Endothelial cell (in vitro differentiated cells): ENCODE results near the gene NMD3. TPM values are rescaled to one million over a fixed set of nuclear protein-coding genes. Genes with fewer than 3 reads are reported as not detected.

Source experiments
- DNase-seq: peaks from one replicate; pipeline ENCODE4 v3.0.0; 2021; ENCODE audit warnings: low spot score
- H3K27ac Mint-ChIP-seq: one replicate; pipeline ENCODE4 v1.8.0; 2021; ENCODE audit warnings: mixed read lengths, inconsistent platforms; ENCODE audit not compliant: unreplicated experiment
- H3K27me3 Mint-ChIP-seq: one replicate; pipeline ENCODE4 v1.8.0; 2021; ENCODE audit warnings: mild to moderate bottlenecking, moderate library complexity, mixed read lengths, inconsistent platforms; ENCODE audit not compliant: unreplicated experiment
- H3K36me3 Mint-ChIP-seq: one replicate; pipeline ENCODE4 v1.8.0; 2021; ENCODE audit warnings: mild to moderate bottlenecking, low read depth, mixed read lengths, inconsistent platforms; ENCODE audit not compliant: unreplicated experiment
- H3K4me1 Mint-ChIP-seq: one replicate; pipeline ENCODE4 v1.8.0; 2021; ENCODE audit warnings: mild to moderate bottlenecking, mixed read lengths, inconsistent platforms; ENCODE audit not compliant: unreplicated experiment
- H3K4me3 Mint-ChIP-seq: one replicate; pipeline ENCODE4 v1.8.0; 2021; ENCODE audit warnings: mild to moderate bottlenecking, mixed read lengths, inconsistent platforms; ENCODE audit not compliant: unreplicated experiment
- H3K9me3 Mint-ChIP-seq: one replicate; pipeline ENCODE4 v1.8.0; 2021; ENCODE audit warnings: mixed read lengths, inconsistent platforms; ENCODE audit not compliant: unreplicated experiment
- total RNA-seq: library from RNA; stranded (reverse); fragmentation: NEBNext Ultra II Directional; extraction: Animal tissue kit (Norgen Biotek cat#: 25700); gene quantifications from one replicate; pipeline ENCODE4 v1.2.1, GENCODE V29; 2021; ENCODE audit not compliant: unreplicated experiment
- TF ChIP-seq, protein P1 (sequence below): fragments of 200-600 bp; sonication (generic); IDR thresholded peaks from one replicate; pipeline ENCODE4 v1.5.0; 2021; ENCODE audit warnings: antibody characterized with exemption; ENCODE audit not compliant: unreplicated experiment

The NMD3 gene
- total RNA-seq, 1 donor from 2014 or later = 40.6 TPM

DNA sequence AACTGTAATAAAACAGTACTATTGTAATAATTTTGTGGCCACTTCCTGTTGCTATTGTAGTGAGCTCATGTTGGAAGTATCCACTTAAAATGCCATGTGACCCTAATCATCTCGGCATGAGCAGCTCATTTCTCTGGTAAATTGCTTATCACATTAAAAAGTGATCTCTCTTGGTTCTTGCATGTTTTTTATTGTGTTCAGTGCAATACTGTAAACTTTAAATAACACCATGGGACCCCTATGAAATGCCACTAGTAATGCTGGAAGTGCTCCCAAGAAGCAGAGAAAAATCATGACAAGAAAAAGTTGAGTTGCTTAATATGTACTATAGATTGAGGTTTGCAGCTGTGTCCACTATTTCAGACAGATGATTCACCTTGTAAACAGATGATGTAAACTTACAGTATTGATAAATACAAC, 45.6 kb downstream of the NMD3 start:
- no peak for DNase-seq
- peaks cover 17% of the 10 kb centered on the region for H3K36me3 Mint-ChIP-seq
- no peaks in the 10 kb centered on the region for H3K9me3 Mint-ChIP-seq
- no peaks in the 10 kb centered on the region for H3K27me3 Mint-ChIP-seq
- H3K27ac Mint-ChIP-seq = no peak overlapping the region
- H3K4me3 Mint-ChIP-seq = no peak overlapping the region
- H3K4me1 Mint-ChIP-seq = no peaks in the 10 kb centered on the region
- TF ChIP-seq, protein P1, sequence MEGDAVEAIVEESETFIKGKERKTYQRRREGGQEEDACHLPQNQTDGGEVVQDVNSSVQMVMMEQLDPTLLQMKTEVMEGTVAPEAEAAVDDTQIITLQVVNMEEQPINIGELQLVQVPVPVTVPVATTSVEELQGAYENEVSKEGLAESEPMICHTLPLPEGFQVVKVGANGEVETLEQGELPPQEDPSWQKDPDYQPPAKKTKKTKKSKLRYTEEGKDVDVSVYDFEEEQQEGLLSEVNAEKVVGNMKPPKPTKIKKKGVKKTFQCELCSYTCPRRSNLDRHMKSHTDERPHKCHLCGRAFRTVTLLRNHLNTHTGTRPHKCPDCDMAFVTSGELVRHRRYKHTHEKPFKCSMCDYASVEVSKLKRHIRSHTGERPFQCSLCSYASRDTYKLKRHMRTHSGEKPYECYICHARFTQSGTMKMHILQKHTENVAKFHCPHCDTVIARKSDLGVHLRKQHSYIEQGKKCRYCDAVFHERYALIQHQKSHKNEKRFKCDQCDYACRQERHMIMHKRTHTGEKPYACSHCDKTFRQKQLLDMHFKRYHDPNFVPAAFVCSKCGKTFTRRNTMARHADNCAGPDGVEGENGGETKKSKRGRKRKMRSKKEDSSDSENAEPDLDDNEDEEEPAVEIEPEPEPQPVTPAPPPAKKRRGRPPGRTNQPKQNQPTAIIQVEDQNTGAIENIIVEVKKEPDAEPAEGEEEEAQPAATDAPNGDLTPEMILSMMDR = no peak

DNA sequence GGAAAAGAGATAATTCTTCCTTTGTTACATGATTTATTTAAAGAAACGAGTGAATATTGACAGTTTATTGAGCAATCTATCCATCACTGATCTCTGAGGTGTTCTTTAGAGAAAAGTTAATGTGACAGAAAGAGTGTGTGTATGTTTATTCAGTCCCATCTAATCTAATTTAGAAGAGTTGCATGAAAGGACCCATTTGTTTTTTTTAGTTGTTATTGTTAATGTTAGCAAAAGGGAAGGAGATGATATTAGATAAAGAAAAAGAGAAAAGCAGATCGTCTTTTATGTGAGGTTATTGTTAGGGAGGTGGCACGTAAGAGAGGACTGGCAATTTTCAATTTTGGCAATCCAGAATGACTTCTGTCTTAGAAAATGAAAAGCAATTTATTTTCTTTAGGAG, 46.5 kb downstream of the NMD3 start:
- no peaks in the 10 kb centered on the region for H3K4me1 Mint-ChIP-seq
- H3K36me3 Mint-ChIP-seq = peaks cover 12% of the 10 kb centered on the region
- DNase-seq = no peak
- H3K27ac Mint-ChIP-seq = no peak overlapping the region
- H3K4me3 Mint-ChIP-seq = no peak overlapping the region
- TF ChIP-seq, protein P1 = no peak
- no peaks in the 10 kb centered on the region for H3K9me3 Mint-ChIP-seq
- H3K27me3 Mint-ChIP-seq = no peaks in the 10 kb centered on the region

DNA sequence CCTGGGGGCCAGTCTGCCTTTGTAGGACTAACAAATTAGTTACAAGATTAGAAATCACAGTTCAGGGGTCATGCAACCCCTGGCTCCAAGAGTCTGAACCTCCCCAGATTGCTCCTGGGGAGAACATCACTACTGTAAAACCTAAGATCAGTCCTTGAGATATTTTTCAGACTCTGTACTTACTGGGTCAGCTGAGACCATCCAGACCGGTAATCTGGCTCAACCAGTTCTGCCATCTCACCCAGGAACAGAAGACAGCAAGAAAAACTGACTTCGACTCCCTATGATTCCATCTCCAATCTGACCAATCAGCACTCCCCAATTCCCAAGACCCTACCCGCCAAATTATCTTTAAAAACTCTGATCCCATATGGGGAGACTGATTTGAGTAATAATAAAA, 47.5 kb downstream of the NMD3 start:
- TF ChIP-seq, protein P1 = no peak
- Mint-ChIP-seq H3K27ac (no peak overlapping the region), H3K27me3 (no peaks in the 10 kb centered on the region), H3K9me3 (no peaks in the 10 kb centered on the region), H3K4me1 (no peaks in the 10 kb centered on the region), H3K4me3 (no peak overlapping the region), H3K36me3 (peaks cover 12% of the 10 kb centered on the region)
- DNase-seq = no peak

DNA sequence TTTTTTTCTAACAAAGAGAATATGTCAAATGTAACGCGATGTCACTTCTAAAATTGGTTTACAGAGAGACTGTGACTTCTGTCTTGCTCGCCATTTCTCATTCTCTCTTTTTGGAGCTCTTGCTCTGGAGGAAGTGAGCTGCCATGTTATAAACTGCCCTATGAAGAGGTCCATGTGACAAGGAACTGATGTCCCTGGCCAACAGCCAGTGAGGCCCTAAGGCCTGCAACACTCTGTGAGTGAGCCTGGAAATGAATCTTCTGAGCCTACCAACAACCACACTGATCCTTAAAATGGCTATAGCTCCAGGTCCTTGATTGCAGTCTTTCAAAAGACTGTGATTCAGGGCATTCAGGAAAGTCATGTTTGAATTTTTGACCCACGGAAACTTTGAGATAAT, 49.9 kb downstream of the NMD3 start:
- Mint-ChIP-seq H3K27ac (no peak overlapping the region), H3K9me3 (no peaks in the 10 kb centered on the region), H3K36me3 (peaks cover 6% of the 10 kb centered on the region), H3K4me1 (peaks cover 7% of the 10 kb centered on the region), H3K4me3 (no peak overlapping the region), H3K27me3 (no peaks in the 10 kb centered on the region)
- TF ChIP-seq, protein P1 = no peak
- DNase-seq = no peak

DNA sequence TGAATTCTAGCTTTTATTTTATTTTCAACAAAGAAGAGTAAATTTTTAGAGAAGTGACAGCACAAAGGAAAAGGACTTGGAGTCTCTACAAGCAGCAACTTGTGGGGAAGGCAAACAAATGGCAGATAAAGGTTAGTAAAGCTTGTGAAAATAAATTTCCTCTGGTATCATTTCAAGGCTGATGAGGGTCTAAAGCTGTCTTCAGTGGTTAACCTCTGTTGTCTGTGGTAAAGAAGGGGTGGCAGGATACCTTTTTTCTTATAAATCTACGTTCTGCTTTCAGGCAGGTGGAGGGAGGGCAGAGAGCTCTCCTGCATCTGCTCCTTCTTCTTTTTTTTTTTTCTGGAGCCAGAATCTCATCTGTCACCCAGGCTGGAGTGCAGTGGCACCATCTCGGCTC, 50.5 kb downstream of the NMD3 start:
- peaks cover 10% of the 10 kb centered on the region for H3K36me3 Mint-ChIP-seq
- no peaks in the 10 kb centered on the region for H3K27me3 Mint-ChIP-seq
- no peaks in the 10 kb centered on the region for H3K9me3 Mint-ChIP-seq
- no peak overlapping the region for H3K27ac Mint-ChIP-seq
- TF ChIP-seq, protein P1 = no peak
- no peak overlapping the region for H3K4me3 Mint-ChIP-seq
- no peak for DNase-seq
- peaks cover 7% of the 10 kb centered on the region for H3K4me1 Mint-ChIP-seq
